Mesothelial cell of epicardium (in vitro differentiated cells): ENCODE results near the gene NFYA. TPM values are rescaled to one million over a fixed set of nuclear protein-coding genes. Genes with fewer than 3 reads are reported as not detected.

Experiments
- DNase-seq, 2 experiments: peaks; one replicate each; pipeline ENCODE4 v3.0.0; 2021; ENCODE audit warnings: low spot score in 2 of 2; ENCODE audit not compliant: unreplicated experiment in 2 of 2
- H3K27ac Mint-ChIP-seq: 2 replicates; pipeline ENCODE4 v1.8.0; 2021; ENCODE audit warnings: mixed read lengths
- H3K27me3 Mint-ChIP-seq: 2 replicates; pipeline ENCODE4 v1.8.0; 2021; ENCODE audit warnings: low read depth, mixed read lengths
- H3K36me3 Mint-ChIP-seq: 2 replicates; pipeline ENCODE4 v1.8.0; 2021; ENCODE audit warnings: mixed read lengths
- H3K4me1 Mint-ChIP-seq: 2 replicates; pipeline ENCODE4 v1.8.0; 2021; ENCODE audit warnings: mixed read lengths
- H3K4me3 Mint-ChIP-seq: 2 replicates; pipeline ENCODE4 v1.8.0; 2021; ENCODE audit warnings: mild to moderate bottlenecking, moderate library complexity, mixed read lengths
- H3K9me3 Mint-ChIP-seq: 2 replicates; pipeline ENCODE4 v1.8.0; 2021; ENCODE audit warnings: mixed read lengths
- total RNA-seq: library from RNA; stranded (reverse); gene quantifications from 3 replicates; pipeline ENCODE4 v1.2.1, GENCODE V29; 2021
- TF ChIP-seq, protein P1 (sequence below): fragments of 200-600 bp; sonication (generic); IDR thresholded peaks from one replicate; pipeline ENCODE4 v1.5.0; 2021; ENCODE audit warnings: antibody characterized with exemption; ENCODE audit not compliant: unreplicated experiment

Gene NFYA
- total RNA-seq, 1 donor from 2014 or later: 64.2 TPM

DNA sequence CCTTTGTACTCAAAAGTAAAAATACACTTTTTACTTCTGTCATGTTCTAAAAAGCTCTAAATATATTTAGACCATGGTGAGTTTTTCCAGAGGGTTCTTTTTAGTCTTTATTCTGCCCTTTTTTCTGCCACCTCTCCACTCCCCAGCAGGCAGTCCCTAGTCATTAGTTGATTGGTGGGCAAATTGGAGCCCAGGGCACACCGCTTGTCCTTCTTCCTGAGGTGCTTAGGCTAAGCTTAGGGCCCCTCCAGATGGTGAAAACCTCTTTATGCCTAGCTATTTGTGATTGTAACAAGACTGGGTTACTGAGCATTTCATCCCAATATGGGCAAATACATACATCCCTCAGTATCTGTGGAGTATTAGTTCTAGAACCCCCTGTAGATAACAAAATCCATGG lies 75.1 kb downstream of the NFYA start:
- Mint-ChIP-seq H3K4me3 (no peak overlapping the region), H3K27me3 (no peaks in the 10 kb centered on the region), H3K36me3 (peaks cover 15% of the 10 kb centered on the region), H3K4me1 (no peaks in the 10 kb centered on the region), H3K27ac (no peak overlapping the region), H3K9me3 (peaks cover 7% of the 10 kb centered on the region)
- TF ChIP-seq, protein P1, sequence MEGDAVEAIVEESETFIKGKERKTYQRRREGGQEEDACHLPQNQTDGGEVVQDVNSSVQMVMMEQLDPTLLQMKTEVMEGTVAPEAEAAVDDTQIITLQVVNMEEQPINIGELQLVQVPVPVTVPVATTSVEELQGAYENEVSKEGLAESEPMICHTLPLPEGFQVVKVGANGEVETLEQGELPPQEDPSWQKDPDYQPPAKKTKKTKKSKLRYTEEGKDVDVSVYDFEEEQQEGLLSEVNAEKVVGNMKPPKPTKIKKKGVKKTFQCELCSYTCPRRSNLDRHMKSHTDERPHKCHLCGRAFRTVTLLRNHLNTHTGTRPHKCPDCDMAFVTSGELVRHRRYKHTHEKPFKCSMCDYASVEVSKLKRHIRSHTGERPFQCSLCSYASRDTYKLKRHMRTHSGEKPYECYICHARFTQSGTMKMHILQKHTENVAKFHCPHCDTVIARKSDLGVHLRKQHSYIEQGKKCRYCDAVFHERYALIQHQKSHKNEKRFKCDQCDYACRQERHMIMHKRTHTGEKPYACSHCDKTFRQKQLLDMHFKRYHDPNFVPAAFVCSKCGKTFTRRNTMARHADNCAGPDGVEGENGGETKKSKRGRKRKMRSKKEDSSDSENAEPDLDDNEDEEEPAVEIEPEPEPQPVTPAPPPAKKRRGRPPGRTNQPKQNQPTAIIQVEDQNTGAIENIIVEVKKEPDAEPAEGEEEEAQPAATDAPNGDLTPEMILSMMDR: no peak
- DNase-seq: no peak

Other genes starting within 250 kb of the NFYA start
- gene UNC5CL, start 33.8 kb upstream of the NFYA start, total RNA-seq: 2.0 to 2.2 TPM (median 2.1 TPM) in 3 replicates
- not detected in 3 replicates for gene TSPO2, start 30.5 kb upstream of the NFYA start, total RNA-seq
- 0.22 to 0.51 TPM (median 0.45 TPM) in 3 replicates for gene APOBEC2, start 19.8 kb upstream of the NFYA start, total RNA-seq
- 24.6 to 26.8 TPM (median 26.8 TPM) in 3 replicates for gene OARD1, start 618 bp upstream of the NFYA start, total RNA-seq
- not detected in 3 replicates for gene TREML1, start 81.4 kb downstream of the NFYA start, total RNA-seq
- gene TREM2, start 90.1 kb downstream of the NFYA start, total RNA-seq: not detected in 3 replicates
- gene TREML2, start 128.2 kb downstream of the NFYA start, total RNA-seq: not detected in 3 replicates
- gene TREML4, start 155.4 kb downstream of the NFYA start, total RNA-seq: not detected in 3 replicates
- gene TREM1, start 213.7 kb downstream of the NFYA start, total RNA-seq: 0.34 to 0.53 TPM in 2 of 3 replicates, not detected in the other